Gastroesophageal sphincter (tissue), 4 donors: Measurements from ENCODE around the gene EPHB2. TPM values are rescaled to one million over a fixed set of nuclear protein-coding genes. Genes with fewer than 3 reads are reported as not detected.

Experiments used
- ATAC-seq: fragments of 150-250 bp; one replicate; pipeline ENCODE4 v1.9.1; 2016; ENCODE audit warnings: mild to moderate bottlenecking, moderate library complexity
- H3K27ac ChIP-seq, 4 donors: fragments of 200-600 bp; sonication (generic) in 3 of 4; 1 replicate in 3 of 4; 2 replicates in 1 of 4; pipeline ENCODE4 v1.5.1; 2016 to 2019
- H3K27me3 ChIP-seq: fragments of 200-600 bp; sonication (generic); one replicate; pipeline ENCODE4 v1.5.1; 2019
- H3K36me3 ChIP-seq, 2 donors: fragments of 200-600 bp; sonication (generic); one replicate each; pipeline ENCODE4 v1.5.1; 2019; ENCODE audit warnings: control low read depth in 1 of 2
- H3K4me1 ChIP-seq, 3 donors: fragments of 200-600 bp; sonication (generic); 1 replicate in 2 of 3; 2 replicates in 1 of 3; pipeline ENCODE4 v1.5.1; 2016 to 2019; ENCODE audit warnings: control low read depth in 2 of 3
- H3K4me3 ChIP-seq, 2 donors: fragments of 200-600 bp; sonication (generic); one replicate each; pipeline ENCODE4 v1.5.1; 2019; ENCODE audit warnings: mild to moderate bottlenecking in 1 of 2, moderate library complexity in 1 of 2
- H3K9me3 ChIP-seq, 3 donors: fragments of 200-600 bp; sonication (generic); one replicate each; pipeline ENCODE4 v1.5.1; 2017 to 2019; ENCODE audit warnings: control low read depth in 2 of 3
- CTCF ChIP-seq, 4 experiments: fragments of 200-600 bp in 2 of 4; fragments of 450-650 bp in 2 of 4; sonication (generic) in 1 of 4; IDR thresholded peaks; one replicate each; pipeline ENCODE4 v1.5.1; 2017 to 2019; ENCODE audit warnings: antibody characterized with exemption in 4 of 4, mild to moderate bottlenecking in 2 of 4, moderate library complexity in 2 of 4
- EP300 ChIP-seq: sonication (generic); formaldehyde crosslinking; IDR thresholded peaks from one replicate; pipeline ENCODE4 v1.6.1; 2017; ENCODE audit warnings: antibody characterized with exemption, mild to moderate bottlenecking
- POLR2A ChIP-seq, 2 donors: fragments of 450-650 bp; IDR thresholded peaks; one replicate each; pipeline ENCODE4 v1.6.1; 2017; ENCODE audit warnings: antibody characterized with exemption in 2 of 2, mild to moderate bottlenecking in 2 of 2, moderate library complexity in 1 of 2
- POLR2AphosphoS5 ChIP-seq: sonication (generic); formaldehyde crosslinking; IDR thresholded peaks from one replicate; pipeline ENCODE4 v1.6.1; 2017; ENCODE audit warnings: antibody characterized with exemption
- WGBS, 2 donors: methylation state at CpG; one replicate each; pipeline ENCODE4 v1.1.5; 2018; ENCODE audit warnings: low coverage in 1 of 2; 5-methylcytosine and 5-hydroxymethylcytosine counted together
- total RNA-seq, 4 donors: library from RNA; depleted of rRNA; stranded (reverse); fragments of >200 nt; gene quantifications; one replicate each; pipeline ENCODE4 v1.1.0, GENCODE V29; 2016

Gene EPHB2
- total RNA-seq, 4 donors from 2014 or later = 2.0 to 5.9 (median 2.6) TPM

GRCh38 chr1:22958556-22958955, 247.9 kb downstream of the EPHB2 start:
- no peak for TF ChIP-seq POLR2A (IDR thresholded peaks at IDR 0.05)
- TF ChIP-seq POLR2AphosphoS5 = no peak
- TF ChIP-seq CTCF (IDR thresholded peaks at IDR 0.05) = no peak
- TF ChIP-seq EP300 = no peak
- WGBS, 2 donors = 74 to 100% methylated on average over 1 to 4 of the region's 9 CpGs

GRCh38 chr1:22959545-22960360, 249.1 kb downstream of the EPHB2 start:
- Histone ChIP-seq H3K4me1 (no peaks in the 10 kb centered on the region), H3K27ac (no peak overlapping the region), H3K4me3 (no peak overlapping the region), H3K36me3 (no peaks in the 10 kb centered on the region), H3K9me3 (no peaks in the 10 kb centered on the region), H3K27me3 (peaks cover 61% of the 10 kb centered on the region)
- 92% methylated on average over 4 of the region's 7 CpGs; no CpG with 5 or more reads in 1 of the 2 donors for WGBS, 2 donors
- TF ChIP-seq CTCF (IDR thresholded peaks at IDR 0.05) (no peak), EP300 (no peak), POLR2AphosphoS5 (no peak), POLR2A (IDR thresholded peaks at IDR 0.05) (no peak)
- no peak for ATAC-seq

More at GRCh38 chr1:22958556-22958955, 247.9 kb downstream of the EPHB2 start:
- Histone ChIP-seq H3K27me3 (peaks cover 61% of the 10 kb centered on the region), H3K4me1 (peaks cover 0 to 2% (median 0%) of the 10 kb centered on the region in 3 donors), H3K27ac (no peak overlapping the region), H3K4me3 (no peak overlapping the region), H3K36me3 (no peaks in the 10 kb centered on the region), H3K9me3 (no peaks in the 10 kb centered on the region)
- no peak for ATAC-seq

- Histone ChIP-seq H3K27ac (no peak overlapping the region), H3K4me3 (no peak overlapping the region), H3K4me1 (no peaks in the 10 kb centered on the region), H3K9me3 (peaks cover 0 to 24% (median 0%) of the 10 kb centered on the region in 3 donors), H3K27me3 (peaks cover 69% of the 10 kb centered on the region), H3K36me3 (no peaks in the 10 kb centered on the region)
- TF ChIP-seq POLR2A (IDR thresholded peaks at IDR 0.05) (no peak), CTCF (IDR thresholded peaks at IDR 0.05) (no peak), POLR2AphosphoS5 (no peak), EP300 (no peak)
- WGBS, 2 donors = 45 to 59% methylated on average over 3 of the region's 3 CpGs
- no peak for ATAC-seq
Observed at GRCh38 chr1:22962558-22962957, 251.9 kb downstream of the EPHB2 start.

DNA sequence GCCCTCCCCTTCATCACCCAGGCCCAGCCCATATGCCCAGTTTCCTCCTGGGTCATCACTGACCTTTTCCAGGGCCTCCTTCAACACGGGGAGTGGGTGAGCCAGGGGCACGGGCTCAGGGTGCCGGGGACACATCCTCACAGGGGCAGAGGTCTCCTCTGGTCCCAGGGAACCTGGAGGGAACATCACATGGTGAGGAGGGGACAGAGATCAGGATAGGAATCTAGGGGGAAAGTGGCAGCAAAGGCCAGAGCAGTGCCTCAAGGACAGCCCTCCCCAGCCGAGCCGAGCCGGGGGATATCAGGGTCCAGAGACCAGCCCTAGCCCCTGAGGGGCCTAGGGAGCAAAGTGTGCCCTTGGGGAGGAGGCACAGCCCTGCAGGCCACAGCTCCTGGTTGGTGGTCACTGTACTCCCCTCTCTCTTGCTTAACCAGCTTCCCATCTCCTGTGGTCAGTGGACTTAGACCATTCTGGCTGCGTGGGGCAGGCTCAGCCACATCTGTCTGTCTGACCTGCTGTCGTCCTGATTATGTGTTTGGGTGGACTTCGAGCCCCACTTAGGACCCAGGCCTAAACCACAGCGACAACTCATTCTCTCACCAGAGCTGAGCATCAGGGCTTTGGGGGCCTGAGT, 252.5 kb downstream of the EPHB2 start:
- no peak for ATAC-seq
- Histone ChIP-seq H3K27me3 (peaks cover 63% of the 10 kb centered on the region), H3K4me3 (no peak overlapping the region), H3K9me3 (peaks cover 0 to 24% (median 0%) of the 10 kb centered on the region in 3 donors), H3K4me1 (no peaks in the 10 kb centered on the region), H3K27ac (no peak overlapping the region), H3K36me3 (no peaks in the 10 kb centered on the region)
- WGBS, 2 donors = 60% methylated on average over 1 of the region's 10 CpGs; no CpG with 5 or more reads in 1 of the 2 donors
- TF ChIP-seq POLR2AphosphoS5 = no peak
- no peak for TF ChIP-seq POLR2A (IDR thresholded peaks at IDR 0.05)
- TF ChIP-seq EP300 = no peak
- no peak for TF ChIP-seq CTCF (IDR thresholded peaks at IDR 0.05)
